OCI-LY3 (cell line): Measurements from ENCODE around the gene HES4.
"Not testable (repeated sequence)": the region's sequence is repeated elsewhere in the genome, so short reads cannot be mapped to it uniquely, and the experiment has no call there.

ENCODE experiments used
- H2AFZ ChIP-seq: fragments of 200-600, 300-600 bp; shearing (Covaris generic); 2 replicates; pipeline ENCODE4 v1.6.0; 2014; ENCODE audit warnings: antibody characterized with exemption, low read depth, low read length
- H3K27ac ChIP-seq: fragments of 200-600, 300-600 bp; sonication (generic); 2 replicates; pipeline ENCODE4 v1.5.1; 2014; ENCODE audit warnings: mild to moderate bottlenecking, low read length, moderate library complexity, mixed read lengths
- H3K27me3 ChIP-seq: fragments of 200-600, 300-600 bp; sonication (generic); 2 replicates; pipeline ENCODE4 v1.6.1; 2014; ENCODE audit warnings: low read depth, low read length, mixed read lengths
- H3K36me3 ChIP-seq: fragments of 200-600, 300-600 bp; sonication (generic); replicated peaks from 2 replicates; pipeline ENCODE3; 2014; ENCODE audit warnings: low read depth, low read length, mixed read lengths
- H3K4me1 ChIP-seq: fragments of 300-600, 200-600 bp; sonication (generic); 2 replicates; pipeline ENCODE4 v1.6.1; 2014; ENCODE audit warnings: low read length, mixed read lengths
- H3K4me2 ChIP-seq: fragments of 200-600, 300-600 bp; sonication (generic); 2 replicates; pipeline ENCODE4 v1.6.1; 2014; ENCODE audit warnings: low read length, mixed read lengths
- H3K4me3 ChIP-seq: fragments of 300-600, 200-600 bp; sonication (generic); 2 replicates; pipeline ENCODE4 v1.5.1; 2014; ENCODE audit warnings: antibody characterized with exemption, mild to moderate bottlenecking, low read length, moderate library complexity
- H3K79me2 ChIP-seq: fragments of 300-600, 200-600 bp; shearing (Covaris generic); 2 replicates; pipeline ENCODE4 v1.6.1; 2014; ENCODE audit warnings: mild to moderate bottlenecking, low read length, mixed read lengths
- H3K9ac ChIP-seq: fragments of 300-600, 200-600 bp; shearing (Covaris generic); 2 replicates; pipeline ENCODE4 v1.6.0; 2014; ENCODE audit warnings: mild to moderate bottlenecking, low read length, moderate library complexity
- H3K9me3 ChIP-seq: fragments of 200-600, 300-600 bp; shearing (Covaris generic); 2 replicates; pipeline ENCODE4 v1.6.1; 2014; ENCODE audit warnings: low read length, mixed read lengths; ENCODE audit not compliant: insufficient read depth
- H4K20me1 ChIP-seq: fragments of 200-600, 300-600 bp; sonication (generic); 2 replicates; pipeline ENCODE4 v1.6.1; 2016; ENCODE audit warnings: low read length, mixed read lengths; ENCODE audit not compliant: insufficient read depth
- EZH2phosphoT487 ChIP-seq: fragments of 200-600 bp; shearing (Covaris generic); IDR thresholded peaks from 2 replicates; pipeline ENCODE4 v1.6.1; 2018; ENCODE audit warnings: antibody characterized with exemption, mixed run types, low read depth
- TF ChIP-seq, protein P1 (sequence below): fragments of 200-600, 300-600 bp; sonication (generic); IDR thresholded peaks from 2 replicates; pipeline ENCODE4 v1.5.1; 2014; ENCODE audit warnings: antibody characterized with exemption, low read length, low read depth

HES4 gene

DNA sequence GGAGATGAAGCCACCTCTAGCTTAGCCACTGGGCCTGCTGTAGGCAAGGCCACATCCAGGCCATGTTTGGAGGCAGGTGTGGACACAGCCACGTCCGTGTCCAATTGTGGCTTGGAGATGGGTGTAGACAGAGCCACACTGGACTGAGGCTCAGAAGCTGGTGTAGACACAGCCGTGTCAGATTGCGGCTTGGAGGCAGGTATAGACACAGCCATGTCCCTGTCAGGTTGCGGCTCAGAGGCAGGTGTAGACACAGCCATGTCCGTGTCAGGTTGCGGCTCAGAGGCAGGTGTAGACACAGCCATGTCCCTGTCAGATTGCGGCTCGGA is 20.2 kb downstream of the HES4 start:
- Histone ChIP-seq H3K4me2 (no peak overlapping the region), H3K27me3 (peaks cover 4% of the 10 kb centered on the region; the same call in 1 of the 2 replicates), H3K79me2 (no peaks in the 10 kb centered on the region), H3K4me1 (no peaks in the 10 kb centered on the region), H2AFZ (no peak overlapping the region), H3K9me3 (no peaks in the 10 kb centered on the region), H3K4me3 (no peak overlapping the region), H3K27ac (no peak overlapping the region), H3K36me3 (no peaks in the 10 kb centered on the region), H4K20me1 (no peaks in the 10 kb centered on the region), H3K9ac (no peak overlapping the region)
- TF ChIP-seq, protein P1, sequence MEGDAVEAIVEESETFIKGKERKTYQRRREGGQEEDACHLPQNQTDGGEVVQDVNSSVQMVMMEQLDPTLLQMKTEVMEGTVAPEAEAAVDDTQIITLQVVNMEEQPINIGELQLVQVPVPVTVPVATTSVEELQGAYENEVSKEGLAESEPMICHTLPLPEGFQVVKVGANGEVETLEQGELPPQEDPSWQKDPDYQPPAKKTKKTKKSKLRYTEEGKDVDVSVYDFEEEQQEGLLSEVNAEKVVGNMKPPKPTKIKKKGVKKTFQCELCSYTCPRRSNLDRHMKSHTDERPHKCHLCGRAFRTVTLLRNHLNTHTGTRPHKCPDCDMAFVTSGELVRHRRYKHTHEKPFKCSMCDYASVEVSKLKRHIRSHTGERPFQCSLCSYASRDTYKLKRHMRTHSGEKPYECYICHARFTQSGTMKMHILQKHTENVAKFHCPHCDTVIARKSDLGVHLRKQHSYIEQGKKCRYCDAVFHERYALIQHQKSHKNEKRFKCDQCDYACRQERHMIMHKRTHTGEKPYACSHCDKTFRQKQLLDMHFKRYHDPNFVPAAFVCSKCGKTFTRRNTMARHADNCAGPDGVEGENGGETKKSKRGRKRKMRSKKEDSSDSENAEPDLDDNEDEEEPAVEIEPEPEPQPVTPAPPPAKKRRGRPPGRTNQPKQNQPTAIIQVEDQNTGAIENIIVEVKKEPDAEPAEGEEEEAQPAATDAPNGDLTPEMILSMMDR: no peak
- no peak for TF ChIP-seq EZH2phosphoT487

DNA sequence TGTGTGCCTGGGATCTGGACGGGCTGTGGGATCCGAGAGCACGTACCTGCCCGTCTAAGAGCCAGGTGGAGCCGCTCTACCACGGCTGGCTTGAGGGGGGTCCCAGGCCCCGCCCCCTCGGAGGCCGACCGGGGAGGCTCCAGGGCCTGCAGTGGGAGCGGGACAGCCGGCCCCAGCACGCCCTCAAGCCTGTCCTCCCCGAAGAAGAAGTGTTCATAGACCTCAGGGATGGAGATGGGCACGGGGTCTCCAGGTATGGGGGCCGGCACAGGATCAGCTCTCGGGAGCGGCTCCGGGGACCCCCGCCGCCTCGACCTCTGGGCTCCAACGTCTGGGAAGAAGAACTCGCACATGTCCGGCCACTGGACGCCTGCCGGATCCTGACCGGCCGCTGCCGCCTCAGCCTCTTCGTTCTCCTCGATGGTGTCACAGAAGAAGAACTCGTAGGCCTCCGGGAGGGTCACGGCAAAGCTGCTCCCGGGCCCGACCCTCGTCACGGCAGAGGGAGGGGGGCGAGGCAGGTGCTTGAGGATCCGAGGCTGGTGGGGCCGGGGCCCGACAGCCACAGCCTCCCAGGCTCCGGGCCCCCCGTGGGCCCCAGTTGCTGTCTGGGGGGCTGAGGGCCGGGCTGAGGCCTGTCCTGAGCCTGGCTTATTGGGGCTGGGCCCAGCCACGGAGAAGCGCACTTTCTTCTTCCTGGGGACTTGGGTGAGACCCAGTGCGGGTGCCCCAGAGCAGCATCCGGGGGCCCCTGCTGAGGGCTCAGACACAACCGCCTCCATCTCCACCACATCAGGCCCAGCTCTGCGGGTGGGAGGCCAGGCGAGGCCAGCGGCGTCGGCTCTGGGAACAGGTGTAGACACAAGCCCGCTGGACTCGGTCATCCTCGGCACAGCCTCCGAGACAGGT is 20.8 kb downstream of the HES4 start:
- no peak overlapping the region for H2AFZ ChIP-seq
- no peaks in the 10 kb centered on the region for H3K9me3 ChIP-seq
- H3K27me3 ChIP-seq: peaks cover 4% of the 10 kb centered on the region; the same call in 1 of the 2 replicates
- TF ChIP-seq, protein P1: no peak
- no peak for TF ChIP-seq EZH2phosphoT487
- no peaks in the 10 kb centered on the region for H3K79me2 ChIP-seq
- H4K20me1 ChIP-seq: no peaks in the 10 kb centered on the region
- no peak overlapping the region for H3K27ac ChIP-seq
- H3K36me3 ChIP-seq: no peaks in the 10 kb centered on the region
- H3K4me3 ChIP-seq: no peak overlapping the region
- H3K4me2 ChIP-seq: no peak overlapping the region
- H3K9ac ChIP-seq: no peak overlapping the region
- H3K4me1 ChIP-seq: no peaks in the 10 kb centered on the region

DNA sequence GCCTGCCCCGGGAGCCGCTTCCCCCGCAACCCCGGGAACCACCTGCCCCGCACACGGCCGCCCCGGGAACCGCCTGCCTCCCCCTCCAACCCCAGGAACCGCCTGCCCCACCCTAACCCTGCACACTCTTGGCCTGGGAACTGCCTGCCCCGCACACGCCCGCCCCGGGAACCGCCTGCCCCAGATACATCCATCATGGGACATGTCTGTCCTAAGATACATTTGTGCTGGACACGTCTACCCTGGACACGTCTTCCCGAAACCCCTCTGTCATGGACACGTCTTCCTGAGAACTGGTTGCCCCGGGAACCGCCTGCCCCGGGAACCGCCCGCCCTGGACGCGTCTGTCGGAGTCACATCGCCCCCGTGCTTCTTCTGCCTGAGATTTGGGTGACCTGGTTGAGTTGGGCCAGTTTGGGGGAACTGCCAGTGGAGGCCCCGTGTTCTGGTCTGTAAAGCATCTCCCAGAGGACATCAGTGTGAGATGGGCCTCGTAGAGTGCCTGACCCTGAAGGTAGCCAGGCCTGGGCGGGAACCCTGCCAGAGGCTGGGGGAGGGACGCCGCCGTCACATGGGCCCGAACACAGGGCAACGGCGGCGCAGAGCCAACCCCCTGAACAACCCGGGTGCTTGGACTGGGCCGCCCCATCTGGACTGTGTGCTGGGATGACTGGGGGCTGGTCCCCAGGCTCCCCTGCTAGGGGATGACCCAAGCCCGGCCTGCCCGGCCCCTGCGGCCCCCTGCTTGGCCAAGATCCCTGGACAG is 21.6 kb downstream of the HES4 start:
- no peak overlapping the region for H3K27ac ChIP-seq
- no peaks in the 10 kb centered on the region for H3K9me3 ChIP-seq
- no peaks in the 10 kb centered on the region for H3K79me2 ChIP-seq
- no peak for TF ChIP-seq EZH2phosphoT487
- TF ChIP-seq, protein P1: no peak
- H3K9ac ChIP-seq: no peak overlapping the region
- no peaks in the 10 kb centered on the region for H4K20me1 ChIP-seq
- peaks cover 4% of the 10 kb centered on the region; the same call in 1 of the 2 replicates for H3K27me3 ChIP-seq
- no peak overlapping the region for H3K4me3 ChIP-seq
- H2AFZ ChIP-seq: no peak overlapping the region
- H3K36me3 ChIP-seq: no peaks in the 10 kb centered on the region
- no peak overlapping the region for H3K4me2 ChIP-seq
- H3K4me1 ChIP-seq: no peaks in the 10 kb centered on the region

DNA sequence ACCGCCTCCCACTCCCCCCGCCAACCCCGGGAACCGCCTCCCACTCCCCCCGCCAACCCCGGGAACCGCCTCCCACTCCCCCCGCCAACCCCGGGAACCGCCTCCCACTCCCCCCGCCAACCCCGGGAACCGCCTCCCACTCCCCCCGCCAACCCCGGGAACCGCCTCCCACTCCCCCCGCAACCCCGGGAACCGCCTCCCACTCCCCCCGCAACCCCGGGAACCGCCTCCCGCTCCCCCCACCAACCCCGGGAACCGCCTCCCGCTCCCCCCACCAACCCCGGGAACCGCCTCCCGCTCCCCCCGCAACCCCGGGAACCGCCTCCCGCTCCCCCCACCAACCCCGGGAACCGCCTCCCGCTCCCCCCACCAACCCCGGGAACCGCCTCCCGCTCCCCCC is 23.1 kb downstream of the HES4 start:
- H4K20me1 ChIP-seq, H3K4me1 ChIP-seq, H3K9me3 ChIP-seq, H3K9ac ChIP-seq, H3K27me3 ChIP-seq, H3K36me3 ChIP-seq, H3K4me2 ChIP-seq, H3K79me2 ChIP-seq, H3K4me3 ChIP-seq, H3K27ac ChIP-seq, H2AFZ ChIP-seq: not testable (repeated sequence)
